ENCODE measurements around the gene HEPN1.
"Not testable (repeated sequence)": the region's sequence is repeated elsewhere in the genome, so short reads cannot be mapped to it uniquely, and the experiment has no call there.

HEPN1 gene

GRCh38 chr11:124950601-124951330, 31.7 kb downstream of the HEPN1 start:
- TF ChIP-seq CTCF (IDR thresholded peaks at IDR 0.05; ENCODE audit: insufficient read depth, low read depth, low read length, missing control alignments): no peak
- no peak overlapping the region for H3K4me3 ChIP-seq (ENCODE audit: low read depth, low read length)
- no peak for DNase-seq (ENCODE audit: low read depth)

- no peak for DNase-seq (ENCODE audit: low read depth)
- TF ChIP-seq CTCF (IDR thresholded peaks at IDR 0.05; ENCODE audit: insufficient read depth, low read depth, low read length, missing control alignments): no peak
- no peak overlapping the region for H3K4me3 ChIP-seq (ENCODE audit: low read depth, low read length)
Observed at GRCh38 chr11:124951341-124951740, 32.3 kb downstream of the HEPN1 start.

DNA sequence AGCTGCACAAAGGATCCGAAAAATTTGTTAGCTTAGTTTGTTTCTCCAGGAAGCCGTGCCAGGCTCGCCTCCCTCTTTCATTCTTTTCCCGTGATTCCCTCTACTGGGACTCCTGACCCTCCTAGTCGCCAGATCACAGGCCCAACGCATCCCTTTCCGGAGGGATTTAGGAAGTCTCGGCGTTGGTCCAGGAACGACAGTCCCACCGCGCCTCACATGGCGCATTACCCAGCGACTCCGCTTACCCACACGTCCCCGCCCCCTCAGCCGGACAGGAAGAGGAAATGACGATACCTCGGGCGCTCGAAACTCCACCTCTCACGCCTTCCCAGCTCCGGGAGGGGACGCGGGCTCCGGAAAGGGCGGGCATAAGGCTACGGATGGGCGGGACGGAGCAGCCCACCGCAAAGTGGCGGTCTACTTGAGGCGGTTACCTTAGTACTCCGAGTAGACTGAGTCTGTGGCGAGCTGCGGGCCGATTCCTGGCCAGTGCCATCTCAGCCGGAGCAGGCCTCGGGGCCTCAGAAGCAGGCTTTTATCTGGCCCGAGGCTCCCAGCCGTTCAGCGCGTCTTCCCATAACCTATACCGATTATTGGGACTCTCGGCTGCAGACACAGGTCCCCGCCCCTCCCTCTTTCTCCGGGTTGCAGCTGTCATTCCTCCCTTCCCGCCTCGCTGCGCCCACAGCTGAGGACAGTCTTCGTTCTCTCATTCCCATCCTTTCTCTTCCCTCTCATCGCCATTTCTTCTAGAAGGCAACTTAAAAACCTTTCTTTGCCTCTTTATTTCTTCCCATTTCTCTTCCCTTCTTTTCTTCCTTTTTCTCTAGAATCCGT, 34.9 kb downstream of the HEPN1 start, which contains the start of gene CCDC15:
TSS of gene CCDC15 (plus strand) at position 450 of the 837 bp plus-strand sequence. CDS start 531 bp downstream, outside the sequence.
- TF ChIP-seq CTCF (IDR thresholded peaks at IDR 0.05; ENCODE audit: insufficient read depth, low read depth, low read length, missing control alignments): no peak
- peak within 1 kb of the TSS; percentile 99 for H3K4me3 ChIP-seq (ENCODE audit: low read depth, low read length)
- peak; percentile 97 for DNase-seq (ENCODE audit: low read depth)

GRCh38 chr11:124954590-124954955, 35.5 kb downstream of the HEPN1 start:
- no peak for TF ChIP-seq CTCF (IDR thresholded peaks at IDR 0.05; ENCODE audit: insufficient read depth, low read depth, low read length, missing control alignments)
- DNase-seq (ENCODE audit: low read depth): no peak
- peak overlapping the region; percentile 99 for H3K4me3 ChIP-seq (ENCODE audit: low read depth, low read length)

DNA sequence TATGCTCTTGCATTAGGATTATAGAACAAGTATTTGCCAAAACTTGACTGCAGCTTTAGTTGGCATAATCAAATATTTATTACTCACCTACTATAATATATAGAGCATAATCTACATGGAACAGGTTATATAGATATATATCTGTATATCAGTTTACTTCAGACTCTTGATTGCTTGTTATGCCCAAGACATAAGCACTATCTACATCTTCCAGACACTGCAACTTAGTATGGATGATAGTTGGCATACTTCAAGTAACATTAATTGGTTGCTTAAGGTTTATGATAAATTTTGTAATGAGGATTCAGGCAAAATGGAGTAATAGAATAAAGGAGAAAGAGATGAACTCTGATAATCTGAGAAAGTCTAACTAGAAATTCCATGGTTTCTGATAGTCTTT, 36.0 kb downstream of the HEPN1 start:
- DNase-seq (ENCODE audit: low read depth): no peak
- H3K4me3 ChIP-seq (ENCODE audit: low read depth, low read length): peak overlapping the region; percentile 99
- TF ChIP-seq CTCF (IDR thresholded peaks at IDR 0.05; ENCODE audit: insufficient read depth, low read depth, low read length, missing control alignments): no peak

DNA sequence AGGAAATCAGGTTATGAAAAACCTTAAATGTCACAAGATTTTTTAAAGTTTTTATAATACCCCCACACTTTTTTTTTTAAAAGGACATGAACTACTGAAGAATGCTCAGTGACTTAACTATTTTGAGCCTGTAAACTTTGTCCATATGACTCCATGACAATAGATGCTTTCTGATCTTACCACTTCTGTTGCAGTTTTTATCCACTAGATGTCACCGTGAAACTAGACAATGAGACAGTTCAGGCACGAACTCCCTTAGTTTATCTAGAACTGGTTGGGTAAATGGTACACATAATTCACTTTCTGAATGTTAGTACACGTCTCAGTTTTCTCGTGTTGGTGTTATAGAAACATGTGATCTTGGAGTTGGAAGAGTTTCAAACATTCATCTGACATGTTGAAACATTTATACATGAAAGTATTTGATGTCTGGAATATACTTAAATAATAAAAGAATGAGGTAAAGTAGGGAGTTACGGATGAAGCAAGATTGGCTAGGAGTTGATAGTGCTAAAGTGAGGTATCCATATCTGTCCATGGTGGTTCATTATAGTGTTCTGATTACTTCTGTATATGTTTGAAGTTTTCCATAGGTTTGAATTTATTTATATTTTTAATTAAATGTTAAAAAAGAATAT, 43.0 kb downstream of the HEPN1 start:
- H3K4me3 ChIP-seq (ENCODE audit: low read depth, low read length): no peak overlapping the region
- TF ChIP-seq CTCF (IDR thresholded peaks at IDR 0.05; ENCODE audit: insufficient read depth, low read depth, low read length, missing control alignments): peak; percentile 68
- DNase-seq (ENCODE audit: low read depth): peak; percentile 76

GRCh38 chr11:124968197-124968596, 49.1 kb downstream of the HEPN1 start:
- not testable (repeated sequence) for H3K4me3 ChIP-seq (ENCODE audit: low read depth, low read length); DNase-seq (ENCODE audit: low read depth)

Measured in GM12865 (cell line).